Neural progenitor cell (in vitro differentiated cells): ENCODE measurements around the gene PDHX. TPM values are rescaled to one million over a fixed set of nuclear protein-coding genes. Genes with fewer than 3 reads are reported as not detected.

ENCODE experiments used
- DNase-seq: peaks from one replicate; pipeline ENCODE4 v3.0.0-alpha.2; 2016; ENCODE audit warnings: low spot score
- H2AFZ ChIP-seq: fragments of 200-600 bp; sonication (generic); replicated peaks from 2 replicates; pipeline ENCODE4 v1.6.1; 2016; ENCODE audit warnings: antibody characterized with exemption
- H3F3A ChIP-seq: fragments of 200-600 bp; sonication (generic); 2 replicates; pipeline ENCODE4 v1.6.1; 2016; ENCODE audit warnings: antibody characterized with exemption, low read depth
- H3K27ac ChIP-seq: fragments of 200-600 bp; sonication (generic); 2 replicates; pipeline ENCODE4 v1.5.1; 2016; ENCODE audit warnings: mild to moderate bottlenecking
- H3K27me3 ChIP-seq: fragments of 200-600 bp; sonication (generic); 2 replicates; pipeline ENCODE4 v1.6.1; 2016; ENCODE audit warnings: mild to moderate bottlenecking, moderate library complexity
- H3K36me3 ChIP-seq: fragments of 200-600 bp; sonication (generic); 2 replicates; pipeline ENCODE4 v1.5.1; 2016
- H3K4me1 ChIP-seq: fragments of 200-600 bp; sonication (generic); 2 replicates; pipeline ENCODE4 v1.6.1; 2016; ENCODE audit warnings: mixed run types
- H3K4me2 ChIP-seq: fragments of 200-600 bp; sonication (generic); 2 replicates; pipeline ENCODE4 v1.6.1; 2016
- H3K4me3 ChIP-seq: fragments of 200-600 bp; sonication (generic); 2 replicates; pipeline ENCODE4 v1.5.1; 2016
- H3K79me2 ChIP-seq: fragments of 200-600 bp; sonication (generic); 2 replicates; pipeline ENCODE4 v1.6.1; 2016; ENCODE audit warnings: low read depth
- H3K9ac ChIP-seq: fragments of 200-600 bp; sonication (generic); 2 replicates; pipeline ENCODE4 v1.6.1; 2016
- H3K9me3 ChIP-seq: fragments of 200-600 bp; sonication (generic); 2 replicates; pipeline ENCODE4 v1.5.1; 2016; ENCODE audit warnings: low read depth
- H4K20me1 ChIP-seq: fragments of 200-600 bp; sonication (generic); 2 replicates; pipeline ENCODE4 v1.6.1; 2016; ENCODE audit warnings: low read depth
- H3K27ac Mint-ChIP-seq: 3 replicates; pipeline ENCODE4 v1.8.0; 2021; ENCODE audit warnings: mixed read lengths
- H3K27me3 Mint-ChIP-seq: 2 replicates; pipeline ENCODE4 v1.8.0; 2022; ENCODE audit warnings: low read depth, mild to moderate bottlenecking, inconsistent platforms, moderate library complexity, mixed read lengths; ENCODE audit not compliant: insufficient read depth
- H3K36me3 Mint-ChIP-seq: 3 replicates; pipeline ENCODE4 v1.8.0; 2021; ENCODE audit warnings: mixed read lengths
- H3K4me1 Mint-ChIP-seq: 3 replicates; pipeline ENCODE4 v1.8.0; 2021; ENCODE audit warnings: mixed read lengths
- H3K4me3 Mint-ChIP-seq: 3 replicates; pipeline ENCODE4 v1.8.0; 2021; ENCODE audit warnings: mild to moderate bottlenecking, moderate library complexity, mixed read lengths
- H3K9me3 Mint-ChIP-seq: 3 replicates; pipeline ENCODE4 v1.8.0; 2020; ENCODE audit warnings: mixed read lengths
- CTCF ChIP-seq: fragments of 200-600 bp; sonication (generic); IDR thresholded peaks from 2 replicates; pipeline ENCODE4 v1.5.1; 2017; ENCODE audit warnings: antibody characterized with exemption, mild to moderate bottlenecking
- EZH2 ChIP-seq: fragments of 200-600 bp; sonication (generic); IDR thresholded peaks from 2 replicates; pipeline ENCODE4 v1.6.1; 2017; ENCODE audit warnings: antibody characterized with exemption, mild to moderate bottlenecking, moderate library complexity
- EZH2phosphoT487 ChIP-seq: fragments of 200-600 bp; sonication (generic); IDR thresholded peaks from 2 replicates; pipeline ENCODE4 v1.6.1; 2017; ENCODE audit warnings: antibody characterized with exemption
- total RNA-seq: library from RNA; depleted of rRNA; stranded (reverse); fragments of >200 nt; gene quantifications from 2 replicates; pipeline ENCODE4 v1.2.3, GENCODE V29; 2015; ENCODE audit warnings: low replicate concordance

PDHX gene
- total RNA-seq, 1 donor from 2014 or later: 38.4 TPM

- peaks cover 3% of the 10 kb centered on the region for H3K9me3 Mint-ChIP-seq
- peaks cover 5% of the 10 kb centered on the region for H3K4me1 ChIP-seq
- DNase-seq: no peak
- H3K4me1 Mint-ChIP-seq: no peaks in the 10 kb centered on the region
- no peaks in the 10 kb centered on the region for H3K27me3 ChIP-seq
- H3K9me3 ChIP-seq: no peaks in the 10 kb centered on the region
- no peak for TF ChIP-seq CTCF
- no peak for TF ChIP-seq EZH2phosphoT487
- TF ChIP-seq EZH2: no peak
- H2AFZ ChIP-seq: no peak overlapping the region
- peaks cover 27% of the 10 kb centered on the region for H3K36me3 Mint-ChIP-seq
- no peaks in the 10 kb centered on the region for H3F3A ChIP-seq
- H3K4me2 ChIP-seq: no peak overlapping the region
- no peak overlapping the region for H3K27ac ChIP-seq
- peaks cover 19% of the 10 kb centered on the region for H3K36me3 ChIP-seq
- H3K79me2 ChIP-seq: no peaks in the 10 kb centered on the region
- H3K9ac ChIP-seq: no peak overlapping the region
- H3K4me3 Mint-ChIP-seq: no peak overlapping the region
- H4K20me1 ChIP-seq: no peaks in the 10 kb centered on the region
- H3K4me3 ChIP-seq: no peak overlapping the region
- no peaks in the 10 kb centered on the region for H3K27me3 Mint-ChIP-seq
- no peak overlapping the region for H3K27ac Mint-ChIP-seq
Measured at GRCh38 chr11:34975482-34975881, 59.1 kb downstream of the PDHX start.

- no peak overlapping the region for H2AFZ ChIP-seq
- Mint-ChIP-seq H3K9me3 (peaks cover 3% of the 10 kb centered on the region), H3K4me1 (no peaks in the 10 kb centered on the region), H3K27me3 (no peaks in the 10 kb centered on the region), H3K36me3 (peaks cover 25% of the 10 kb centered on the region), H3K27ac (no peak overlapping the region), H3K4me3 (no peak overlapping the region)
- no peak for DNase-seq
- H3F3A ChIP-seq: no peaks in the 10 kb centered on the region
- no peaks in the 10 kb centered on the region for H3K79me2 ChIP-seq
- no peak overlapping the region for H3K27ac ChIP-seq
- H3K4me1 ChIP-seq: peaks cover 5% of the 10 kb centered on the region
- peaks cover 15% of the 10 kb centered on the region for H3K36me3 ChIP-seq
- no peak for TF ChIP-seq EZH2phosphoT487
- no peak for TF ChIP-seq EZH2
- no peak for TF ChIP-seq CTCF
- no peak overlapping the region for H3K4me3 ChIP-seq
- H3K4me2 ChIP-seq: no peak overlapping the region
- H3K9ac ChIP-seq: no peak overlapping the region
- no peaks in the 10 kb centered on the region for H3K9me3 ChIP-seq
- H4K20me1 ChIP-seq: no peaks in the 10 kb centered on the region
- no peaks in the 10 kb centered on the region for H3K27me3 ChIP-seq
Measured at GRCh38 chr11:34976496-34977088, 60.2 kb downstream of the PDHX start.

GRCh38 chr11:34977089-34977912, 60.9 kb downstream of the PDHX start:
- Mint-ChIP-seq H3K36me3 (peaks cover 26% of the 10 kb centered on the region), H3K4me3 (no peak overlapping the region), H3K4me1 (no peaks in the 10 kb centered on the region), H3K27ac (no peak overlapping the region), H3K27me3 (no peaks in the 10 kb centered on the region), H3K9me3 (peaks cover 5% of the 10 kb centered on the region)
- no peak for DNase-seq
- no peak overlapping the region for H3K9ac ChIP-seq
- no peaks in the 10 kb centered on the region for H3K27me3 ChIP-seq
- H3K4me1 ChIP-seq: peaks cover 5% of the 10 kb centered on the region
- H3K27ac ChIP-seq: no peak overlapping the region
- H3K4me3 ChIP-seq: no peak overlapping the region
- H3K9me3 ChIP-seq: no peaks in the 10 kb centered on the region
- H4K20me1 ChIP-seq: no peaks in the 10 kb centered on the region
- H3K4me2 ChIP-seq: no peak overlapping the region
- H3K79me2 ChIP-seq: no peaks in the 10 kb centered on the region
- H2AFZ ChIP-seq: no peak overlapping the region
- no peaks in the 10 kb centered on the region for H3F3A ChIP-seq
- H3K36me3 ChIP-seq: peaks cover 10% of the 10 kb centered on the region
- TF ChIP-seq EZH2phosphoT487: no peak
- no peak for TF ChIP-seq EZH2
- TF ChIP-seq CTCF: no peak
